ENCODE results near the gene RAPGEF2.
"Not testable (repeated sequence)": the region's sequence is repeated elsewhere in the genome, so short reads cannot be mapped to it uniquely, and the experiment has no call there.

Gene RAPGEF2

GRCh38 chr4:159098482-159099127 is 4.3 kb upstream of the RAPGEF2 start:
- DNase-seq (ENCODE audit: low read depth): no peak

GRCh38 chr4:159101988-159102621 is 774 bp upstream of the RAPGEF2 start:
- DNase-seq (ENCODE audit: low read depth): no peak

GRCh38 chr4:159103384-159103990 is 608 bp downstream of the RAPGEF2 start:
- DNase-seq (ENCODE audit: low read depth): peak; percentile 1

- DNase-seq (ENCODE audit: low read depth): no peak
Observed at GRCh38 chr4:159104694-159105414, 2.0 kb downstream of the RAPGEF2 start.

GRCh38 chr4:159105761-159106243 is 2.9 kb downstream of the RAPGEF2 start:
- DNase-seq (ENCODE audit: low read depth): no peak

- no peak for DNase-seq (ENCODE audit: low read depth)
Observed at GRCh38 chr4:159106636-159107035, 3.8 kb downstream of the RAPGEF2 start.

- DNase-seq (ENCODE audit: low read depth): no peak
Observed at GRCh38 chr4:159107203-159107925, 4.5 kb downstream of the RAPGEF2 start.

- no peak for DNase-seq (ENCODE audit: low read depth)
Observed at GRCh38 chr4:159108124-159108523, 5.2 kb downstream of the RAPGEF2 start.

- DNase-seq (ENCODE audit: low read depth): no peak
Observed at GRCh38 chr4:159110961-159111360, 8.1 kb downstream of the RAPGEF2 start.

- no peak for DNase-seq (ENCODE audit: low read depth)
Observed at GRCh38 chr4:159111416-159111815, 8.5 kb downstream of the RAPGEF2 start.

- not testable (repeated sequence) for DNase-seq (ENCODE audit: low read depth)
Observed at GRCh38 chr4:159113366-159113765, 10.5 kb downstream of the RAPGEF2 start.

- DNase-seq (ENCODE audit: low read depth): not testable (repeated sequence)
Observed at GRCh38 chr4:159116098-159116497, 13.2 kb downstream of the RAPGEF2 start.

GRCh38 chr4:159116693-159117092 is 13.8 kb downstream of the RAPGEF2 start:
- DNase-seq (ENCODE audit: low read depth): not testable (repeated sequence)

- no peak for DNase-seq (ENCODE audit: low read depth)
Observed at GRCh38 chr4:159117564-159117963, 14.7 kb downstream of the RAPGEF2 start.

GRCh38 chr4:159117968-159118367 is 15.1 kb downstream of the RAPGEF2 start:
- DNase-seq (ENCODE audit: low read depth): no peak

GRCh38 chr4:159121371-159121770 is 18.5 kb downstream of the RAPGEF2 start:
- DNase-seq (ENCODE audit: low read depth): no peak

- no peak for DNase-seq (ENCODE audit: low read depth)
Observed at GRCh38 chr4:159126716-159127115, 23.8 kb downstream of the RAPGEF2 start.

GRCh38 chr4:159127745-159128518 is 25.1 kb downstream of the RAPGEF2 start:
- DNase-seq (ENCODE audit: low read depth): no peak

- DNase-seq (ENCODE audit: low read depth): no peak
Observed at GRCh38 chr4:159129814-159130550, 27.1 kb downstream of the RAPGEF2 start.

- DNase-seq (ENCODE audit: low read depth): no peak
Observed at GRCh38 chr4:159131564-159131963, 28.7 kb downstream of the RAPGEF2 start.
